ENCODE measurements around the gene ANKRD10.

DNA sequence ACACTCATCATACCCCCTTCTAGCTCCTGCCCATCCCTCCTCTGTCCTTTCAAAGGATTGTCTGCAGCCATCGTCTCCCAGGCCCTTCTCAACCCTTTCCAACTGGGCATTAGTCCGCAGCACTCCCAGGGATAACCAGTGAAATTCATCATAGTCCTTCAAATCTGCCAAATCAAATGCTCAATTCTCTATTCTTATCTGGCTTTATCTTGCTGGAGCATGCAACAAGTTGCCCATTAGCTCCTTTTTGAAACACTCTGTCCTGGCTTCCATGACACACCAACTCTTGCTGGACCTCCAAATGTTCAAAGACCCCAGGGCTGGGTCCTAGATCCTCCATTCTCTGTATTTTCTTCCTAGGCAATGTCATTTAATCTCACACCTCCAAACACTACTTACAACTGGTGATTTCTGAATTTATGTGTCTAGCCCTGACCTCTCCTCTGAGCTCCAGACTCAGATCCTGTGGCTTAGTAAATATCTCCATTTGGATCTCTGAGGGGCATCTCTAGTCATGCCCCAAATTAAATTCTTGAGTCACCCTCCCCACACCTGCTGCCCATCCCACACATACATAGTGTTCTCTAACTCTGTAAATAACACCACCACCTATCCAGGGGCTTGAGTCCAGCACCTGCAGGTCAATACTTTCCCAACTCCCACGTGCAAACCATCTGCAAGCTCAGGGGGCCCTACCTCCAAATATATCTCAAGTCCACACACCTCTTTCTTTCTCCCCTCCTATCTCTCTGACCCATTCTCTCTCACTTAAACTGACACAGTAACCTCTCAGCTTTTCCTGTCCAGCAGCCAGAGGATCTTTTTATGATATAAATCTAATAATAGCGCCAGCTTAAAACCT, 9.1 kb upstream of the ANKRD10 start:
- TF ChIP-seq, protein P1, sequence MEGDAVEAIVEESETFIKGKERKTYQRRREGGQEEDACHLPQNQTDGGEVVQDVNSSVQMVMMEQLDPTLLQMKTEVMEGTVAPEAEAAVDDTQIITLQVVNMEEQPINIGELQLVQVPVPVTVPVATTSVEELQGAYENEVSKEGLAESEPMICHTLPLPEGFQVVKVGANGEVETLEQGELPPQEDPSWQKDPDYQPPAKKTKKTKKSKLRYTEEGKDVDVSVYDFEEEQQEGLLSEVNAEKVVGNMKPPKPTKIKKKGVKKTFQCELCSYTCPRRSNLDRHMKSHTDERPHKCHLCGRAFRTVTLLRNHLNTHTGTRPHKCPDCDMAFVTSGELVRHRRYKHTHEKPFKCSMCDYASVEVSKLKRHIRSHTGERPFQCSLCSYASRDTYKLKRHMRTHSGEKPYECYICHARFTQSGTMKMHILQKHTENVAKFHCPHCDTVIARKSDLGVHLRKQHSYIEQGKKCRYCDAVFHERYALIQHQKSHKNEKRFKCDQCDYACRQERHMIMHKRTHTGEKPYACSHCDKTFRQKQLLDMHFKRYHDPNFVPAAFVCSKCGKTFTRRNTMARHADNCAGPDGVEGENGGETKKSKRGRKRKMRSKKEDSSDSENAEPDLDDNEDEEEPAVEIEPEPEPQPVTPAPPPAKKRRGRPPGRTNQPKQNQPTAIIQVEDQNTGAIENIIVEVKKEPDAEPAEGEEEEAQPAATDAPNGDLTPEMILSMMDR (IDR thresholded peaks at IDR 0.05; ENCODE audit: insufficient read depth, low read length): no peak
- TF ChIP-seq POLR2AphosphoS5 (IDR thresholded peaks at IDR 0.05; ENCODE audit: low read depth): no peak
- TF ChIP-seq, protein P2, sequence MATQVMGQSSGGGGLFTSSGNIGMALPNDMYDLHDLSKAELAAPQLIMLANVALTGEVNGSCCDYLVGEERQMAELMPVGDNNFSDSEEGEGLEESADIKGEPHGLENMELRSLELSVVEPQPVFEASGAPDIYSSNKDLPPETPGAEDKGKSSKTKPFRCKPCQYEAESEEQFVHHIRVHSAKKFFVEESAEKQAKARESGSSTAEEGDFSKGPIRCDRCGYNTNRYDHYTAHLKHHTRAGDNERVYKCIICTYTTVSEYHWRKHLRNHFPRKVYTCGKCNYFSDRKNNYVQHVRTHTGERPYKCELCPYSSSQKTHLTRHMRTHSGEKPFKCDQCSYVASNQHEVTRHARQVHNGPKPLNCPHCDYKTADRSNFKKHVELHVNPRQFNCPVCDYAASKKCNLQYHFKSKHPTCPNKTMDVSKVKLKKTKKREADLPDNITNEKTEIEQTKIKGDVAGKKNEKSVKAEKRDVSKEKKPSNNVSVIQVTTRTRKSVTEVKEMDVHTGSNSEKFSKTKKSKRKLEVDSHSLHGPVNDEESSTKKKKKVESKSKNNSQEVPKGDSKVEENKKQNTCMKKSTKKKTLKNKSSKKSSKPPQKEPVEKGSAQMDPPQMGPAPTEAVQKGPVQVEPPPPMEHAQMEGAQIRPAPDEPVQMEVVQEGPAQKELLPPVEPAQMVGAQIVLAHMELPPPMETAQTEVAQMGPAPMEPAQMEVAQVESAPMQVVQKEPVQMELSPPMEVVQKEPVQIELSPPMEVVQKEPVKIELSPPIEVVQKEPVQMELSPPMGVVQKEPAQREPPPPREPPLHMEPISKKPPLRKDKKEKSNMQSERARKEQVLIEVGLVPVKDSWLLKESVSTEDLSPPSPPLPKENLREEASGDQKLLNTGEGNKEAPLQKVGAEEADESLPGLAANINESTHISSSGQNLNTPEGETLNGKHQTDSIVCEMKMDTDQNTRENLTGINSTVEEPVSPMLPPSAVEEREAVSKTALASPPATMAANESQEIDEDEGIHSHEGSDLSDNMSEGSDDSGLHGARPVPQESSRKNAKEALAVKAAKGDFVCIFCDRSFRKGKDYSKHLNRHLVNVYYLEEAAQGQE (IDR thresholded peaks at IDR 0.05; ENCODE audit: insufficient replicate concordance, low read depth): no peak
- TF ChIP-seq GABPA (IDR thresholded peaks at IDR 0.05; ENCODE audit: low read depth): no peak
- TF ChIP-seq SPI1 (IDR thresholded peaks at IDR 0.05; ENCODE audit: borderline replicate concordance, low read depth): no peak

Measured in HL-60 (cell line).